ENCODE measurements around the gene PTPRN2.
"Not testable (repeated sequence)": the region's sequence is repeated elsewhere in the genome, so short reads cannot be mapped to it uniquely, and the experiment has no call there.

PTPRN2 gene

GRCh38 chr7:158165711-158166110 is 421.9 kb downstream of the PTPRN2 start:
- in situ Hi-C loops (cut with HindIII; ENCODE audit: low pct_ligation_motif_present, low pct_unique_long_range_greater_than_20kb, low sequenced_read_pairs) = no loop called here
- DNase-seq = no peak

GRCh38 chr7:158164101-158165095 is 423.2 kb downstream of the PTPRN2 start:
- DNase-seq = no peak
- in situ Hi-C loops (cut with HindIII; ENCODE audit: low pct_ligation_motif_present, low pct_unique_long_range_greater_than_20kb, low sequenced_read_pairs) = no loop called here

DNA sequence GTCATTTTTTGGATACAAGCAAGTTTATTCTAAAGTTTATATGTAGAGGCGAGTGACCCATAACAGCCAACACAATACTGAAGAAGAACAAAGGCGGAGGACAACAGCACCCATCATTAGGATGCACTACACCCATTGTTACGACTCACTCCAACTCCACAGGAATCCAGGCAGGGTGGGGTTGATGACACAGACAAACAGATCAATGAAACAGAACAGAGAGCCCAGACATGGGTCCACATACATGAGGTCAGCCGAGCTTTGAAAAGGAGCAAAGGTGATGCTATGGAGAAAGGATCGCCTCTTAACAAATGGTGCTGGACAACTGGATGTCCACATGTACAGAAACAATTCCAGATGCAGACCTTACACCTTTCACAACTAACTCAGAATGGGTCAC is 426.4 kb downstream of the PTPRN2 start:
- DNase-seq = no peak
- in situ Hi-C loops (cut with HindIII; ENCODE audit: low pct_ligation_motif_present, low pct_unique_long_range_greater_than_20kb, low sequenced_read_pairs) = no loop called here

GRCh38 chr7:158160199-158160598 is 427.4 kb downstream of the PTPRN2 start:
- in situ Hi-C loops (cut with HindIII; ENCODE audit: low pct_ligation_motif_present, low pct_unique_long_range_greater_than_20kb, low sequenced_read_pairs) = no loop called here
- DNase-seq = no peak

- in situ Hi-C loops (cut with HindIII; ENCODE audit: low pct_ligation_motif_present, low pct_unique_long_range_greater_than_20kb, low sequenced_read_pairs) = no loop called here
Observed at GRCh38 chr7:158157460-158157859, 430.2 kb downstream of the PTPRN2 start.

DNA sequence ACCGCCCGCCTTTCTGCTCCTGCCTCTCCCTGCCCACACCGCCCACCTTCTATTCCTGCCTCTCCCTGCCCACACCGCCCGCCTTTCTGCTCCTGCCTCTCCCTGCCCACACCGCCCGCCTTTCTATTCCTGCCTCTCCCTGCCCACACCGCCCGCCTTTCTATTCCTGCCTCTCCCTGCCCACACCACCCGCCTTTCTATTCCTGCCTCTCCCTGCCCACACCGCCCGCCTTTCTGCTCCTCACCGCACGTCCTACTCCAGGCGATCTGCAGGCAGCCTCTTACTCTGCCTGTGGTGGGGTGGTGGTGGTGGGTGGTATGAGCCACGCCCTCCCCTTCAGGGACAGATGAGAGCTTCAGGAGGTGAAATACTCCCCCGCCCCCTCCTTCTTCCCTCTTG is 436.4 kb downstream of the PTPRN2 start:
- in situ Hi-C loops (cut with HindIII; ENCODE audit: low pct_ligation_motif_present, low pct_unique_long_range_greater_than_20kb, low sequenced_read_pairs); DNase-seq: not testable (repeated sequence)

More at GRCh38 chr7:158157460-158157859, 430.2 kb downstream of the PTPRN2 start:
- no peak for DNase-seq

- no peak for DNase-seq
- in situ Hi-C loops (cut with HindIII; ENCODE audit: low pct_ligation_motif_present, low pct_unique_long_range_greater_than_20kb, low sequenced_read_pairs) = no loop called here
Observed at GRCh38 chr7:158150234-158150633, 437.4 kb downstream of the PTPRN2 start.

DNA sequence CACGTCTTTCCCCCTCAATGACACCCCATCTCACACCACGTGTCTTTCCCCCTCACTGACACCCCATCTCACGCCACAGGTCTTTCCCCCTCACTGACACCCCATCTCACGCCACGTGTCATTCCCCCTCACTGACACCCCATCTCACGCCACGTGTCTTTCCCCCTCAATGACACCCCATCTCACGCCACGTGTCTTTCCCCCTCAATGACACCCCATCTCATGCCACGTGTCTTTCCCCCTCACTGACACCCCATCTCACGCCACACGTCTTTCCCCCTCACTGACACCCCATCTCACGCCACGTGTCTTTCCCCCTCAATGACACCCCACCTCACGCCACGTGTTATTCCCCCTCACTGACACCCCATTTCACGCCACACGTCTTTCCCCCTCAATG is 440.2 kb downstream of the PTPRN2 start:
- in situ Hi-C loops (cut with HindIII; ENCODE audit: low pct_ligation_motif_present, low pct_unique_long_range_greater_than_20kb, low sequenced_read_pairs); DNase-seq: not testable (repeated sequence)

- in situ Hi-C loops (cut with HindIII; ENCODE audit: low pct_ligation_motif_present, low pct_unique_long_range_greater_than_20kb, low sequenced_read_pairs) = no loop called here
- DNase-seq = no peak
Observed at GRCh38 chr7:158145370-158145769, 442.3 kb downstream of the PTPRN2 start.

DNA sequence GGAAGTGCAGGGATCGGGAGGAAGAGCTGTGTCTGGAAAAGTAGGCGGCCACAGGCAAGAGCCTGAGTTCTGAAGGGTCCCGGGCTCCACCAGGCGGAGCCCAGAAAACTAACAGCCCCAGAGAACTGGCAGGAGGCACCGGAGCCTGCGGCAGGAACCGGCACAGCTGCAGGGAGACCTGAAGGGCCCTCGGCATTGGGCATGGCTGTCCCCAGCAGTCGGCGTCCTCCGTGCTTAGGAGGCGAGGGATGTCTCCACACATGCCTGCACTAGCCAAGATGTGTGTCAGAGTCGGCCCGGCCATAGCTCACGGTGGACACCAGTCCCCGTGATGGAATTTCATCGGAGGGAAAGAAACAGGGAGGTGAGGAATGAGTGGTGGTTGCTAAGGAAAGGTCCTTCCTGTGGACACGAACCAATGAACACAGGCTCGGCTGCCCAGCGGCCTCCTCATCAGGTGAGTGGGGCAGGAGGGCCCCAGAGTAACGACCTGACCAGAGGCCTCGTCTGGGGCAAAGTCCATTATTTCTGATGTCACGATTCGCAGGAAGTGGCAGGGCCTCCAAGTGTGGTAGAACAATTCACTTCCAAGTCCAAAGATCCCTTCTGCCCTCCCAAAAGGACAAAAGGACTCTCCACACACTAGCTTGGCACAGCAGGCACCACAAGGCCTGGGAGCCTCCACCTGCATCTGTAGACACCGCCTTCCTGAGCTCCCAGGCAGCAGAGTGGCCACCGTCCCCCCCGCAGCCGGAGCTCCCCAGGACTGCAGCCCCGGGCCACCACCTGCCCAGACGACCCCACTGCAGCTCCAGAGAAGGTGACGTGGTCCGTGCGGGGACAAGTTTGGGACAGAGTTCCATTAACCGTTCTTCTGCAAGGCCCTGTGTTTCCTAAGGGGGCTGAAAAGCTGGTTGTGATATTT is 444.2 kb downstream of the PTPRN2 start:
- in situ Hi-C loops (cut with HindIII; ENCODE audit: low pct_ligation_motif_present, low pct_unique_long_range_greater_than_20kb, low sequenced_read_pairs) = no loop called here

DNA sequence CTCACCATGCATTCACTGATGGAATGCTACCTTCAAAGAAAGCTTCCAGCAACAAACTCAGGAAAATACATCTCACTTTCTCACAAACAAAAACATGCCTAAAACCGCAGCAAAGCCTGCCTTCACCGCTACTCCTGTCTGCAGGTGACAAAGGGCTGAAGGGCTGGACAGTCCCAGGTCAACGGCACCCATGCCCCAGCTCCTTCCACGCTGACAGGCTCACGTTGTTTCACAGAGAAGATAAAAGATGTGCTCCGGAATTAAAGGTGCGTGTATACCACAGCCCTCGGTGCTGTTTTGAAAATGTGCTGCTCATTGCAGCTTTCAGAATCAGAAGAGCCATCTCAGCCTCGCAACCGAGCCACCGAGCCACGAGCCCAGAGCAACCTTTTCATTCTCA is 445.0 kb downstream of the PTPRN2 start:
- DNase-seq = no peak
- in situ Hi-C loops (cut with HindIII; ENCODE audit: low pct_ligation_motif_present, low pct_unique_long_range_greater_than_20kb, low sequenced_read_pairs) = no loop called here

More for the DNA sequence above, 444.2 kb downstream of the PTPRN2 start:
- no peak for DNase-seq

DNA sequence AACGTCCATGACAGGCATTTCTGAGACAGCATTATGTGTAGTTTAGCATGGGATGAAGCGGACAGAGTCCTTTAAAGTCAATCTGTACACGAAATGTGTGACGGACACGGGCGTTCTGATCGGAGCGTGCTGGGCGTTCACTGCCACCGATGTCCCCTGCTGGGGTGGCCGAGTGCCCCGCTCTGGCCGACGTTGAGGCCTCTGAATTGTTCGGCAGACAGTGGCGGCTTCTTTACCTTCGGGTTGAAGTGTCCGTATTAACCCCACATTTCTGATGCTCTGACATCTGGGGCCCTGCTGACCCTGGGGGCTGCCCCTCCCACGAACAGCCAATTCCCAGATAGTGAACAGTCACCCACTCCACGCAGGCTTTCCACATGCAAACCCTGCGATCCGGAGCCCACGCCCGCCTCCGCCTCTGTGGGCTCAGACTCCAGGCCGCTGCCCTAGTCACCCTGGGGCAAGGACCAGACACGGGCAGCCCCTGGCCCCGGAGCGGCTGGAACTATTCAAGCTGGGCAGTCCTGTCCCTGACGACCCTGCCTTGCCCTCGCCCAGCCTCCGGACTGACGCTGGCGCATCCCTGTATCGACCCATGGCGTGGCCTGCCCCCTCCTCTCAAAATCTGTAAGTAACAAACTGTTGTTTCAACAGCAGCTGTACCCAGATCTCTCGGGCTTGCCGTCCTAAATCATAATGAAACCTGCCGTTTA is 445.7 kb downstream of the PTPRN2 start:
- DNase-seq = no peak
- in situ Hi-C loops (cut with HindIII; ENCODE audit: low pct_ligation_motif_present, low pct_unique_long_range_greater_than_20kb, low sequenced_read_pairs) = no loop called here

DNA sequence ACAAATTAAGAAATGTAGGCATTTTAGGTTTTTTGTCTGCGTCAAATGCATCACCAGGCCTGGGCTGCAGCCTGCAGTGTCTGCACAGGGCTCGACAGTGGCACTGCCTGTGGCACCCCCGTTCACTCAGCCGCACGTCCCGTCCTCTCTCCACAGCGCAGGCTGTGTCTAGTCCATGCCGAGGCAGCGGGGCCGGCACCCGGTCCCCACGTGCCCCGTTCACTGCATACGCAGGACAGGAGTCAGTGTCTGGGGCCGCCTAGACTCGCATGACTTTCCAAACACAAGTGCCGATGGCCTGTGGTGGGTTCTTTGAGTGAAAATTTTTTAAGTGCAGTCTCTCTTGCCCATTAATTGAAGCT is 446.4 kb downstream of the PTPRN2 start:
- in situ Hi-C loops (cut with HindIII; ENCODE audit: low pct_ligation_motif_present, low pct_unique_long_range_greater_than_20kb, low sequenced_read_pairs) = no loop called here
- no peak for DNase-seq

GRCh38 chr7:158140538-158141220 is 446.9 kb downstream of the PTPRN2 start:
- in situ Hi-C loops (cut with HindIII; ENCODE audit: low pct_ligation_motif_present, low pct_unique_long_range_greater_than_20kb, low sequenced_read_pairs) = no loop called here
- DNase-seq = no peak

DNA sequence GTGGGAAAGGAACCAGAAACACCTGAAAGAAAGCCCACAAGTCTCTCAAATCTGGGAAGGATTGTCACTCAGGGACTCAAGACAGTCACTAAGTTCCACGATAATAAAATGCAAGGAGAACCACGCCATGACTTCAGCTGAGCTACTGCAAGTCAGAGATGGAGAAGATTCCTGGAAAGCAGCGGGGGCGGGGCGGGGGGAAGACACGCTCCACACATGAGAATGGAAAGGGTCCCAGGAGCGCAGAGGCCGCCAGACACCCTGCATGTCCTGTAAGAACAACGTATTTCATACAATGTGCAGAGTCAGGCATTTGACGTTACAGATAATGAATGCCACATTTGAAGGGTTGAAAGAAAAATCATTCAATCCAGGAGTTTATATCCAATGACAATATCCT is 448.1 kb downstream of the PTPRN2 start:
- in situ Hi-C loops (cut with HindIII; ENCODE audit: low pct_ligation_motif_present, low pct_unique_long_range_greater_than_20kb, low sequenced_read_pairs) = no loop called here
- DNase-seq = no peak

DNA sequence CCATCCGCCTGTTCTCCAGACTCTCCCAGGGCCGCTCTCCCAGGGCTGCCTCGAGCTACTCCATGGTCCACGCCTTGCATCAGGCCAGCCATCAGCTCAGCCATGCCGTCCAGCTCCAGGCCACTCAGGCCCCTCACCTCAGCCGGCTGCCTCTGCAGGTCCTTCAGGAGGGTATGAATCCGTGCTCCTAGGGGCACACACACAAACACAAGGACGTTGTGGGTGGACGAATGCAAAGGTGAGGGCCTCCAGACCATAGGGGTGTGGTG is 449.4 kb downstream of the PTPRN2 start:
- in situ Hi-C loops (cut with HindIII; ENCODE audit: low pct_ligation_motif_present, low pct_unique_long_range_greater_than_20kb, low sequenced_read_pairs) = no loop called here
- no peak for DNase-seq

DNA sequence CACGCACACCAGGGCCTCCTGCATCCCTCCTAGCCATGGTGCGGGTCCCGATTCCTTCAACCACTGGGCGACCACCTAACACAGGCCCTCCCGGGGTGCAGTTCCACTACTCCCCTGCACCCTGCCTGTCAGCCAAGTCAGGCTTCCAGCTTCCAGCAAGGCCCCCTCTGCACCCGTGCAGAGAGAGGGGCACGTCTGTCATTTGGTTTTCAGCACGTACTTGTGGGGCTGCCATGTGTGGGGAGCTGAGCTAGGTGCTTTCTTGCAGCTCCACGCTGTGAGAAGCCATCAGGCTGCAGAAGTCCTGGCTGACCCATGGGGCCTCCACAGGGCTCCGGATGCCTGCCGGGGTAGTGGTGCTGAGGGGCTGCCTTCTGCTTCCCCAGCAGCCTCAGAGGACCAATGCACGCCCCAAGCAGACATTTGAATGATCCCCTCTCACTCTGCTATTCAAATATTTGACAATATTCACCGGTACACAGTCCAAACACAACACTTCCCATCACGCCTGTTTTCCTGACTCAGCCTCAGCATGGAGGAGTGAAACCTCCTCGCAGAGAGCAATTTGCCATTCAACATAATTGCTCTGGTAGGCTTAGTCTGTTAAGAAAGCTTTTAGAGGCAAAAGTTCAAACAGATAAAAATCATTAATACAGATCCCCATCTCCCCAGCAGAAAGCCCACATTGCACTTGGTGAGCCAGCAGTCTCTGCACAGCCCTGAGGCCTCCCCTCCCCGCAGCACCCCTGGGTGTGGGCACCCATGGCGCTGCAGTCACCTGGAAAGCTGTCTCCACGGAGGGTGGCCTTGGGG is 449.9 kb downstream of the PTPRN2 start:
- in situ Hi-C loops (cut with HindIII; ENCODE audit: low pct_ligation_motif_present, low pct_unique_long_range_greater_than_20kb, low sequenced_read_pairs) = no loop called here
- no peak for DNase-seq

GRCh38 chr7:158135931-158136330 is 451.7 kb downstream of the PTPRN2 start:
- no peak for DNase-seq
- in situ Hi-C loops (cut with HindIII; ENCODE audit: low pct_ligation_motif_present, low pct_unique_long_range_greater_than_20kb, low sequenced_read_pairs) = no loop called here

Data from ACHN (cell line).